ENCODE results near the gene SLC6A19.

Gene SLC6A19

GRCh38 chr5:1195916-1196315 is 5.5 kb upstream of the SLC6A19 start:
- no peak for DNase-seq (ENCODE audit: low read depth, low spot score)

GRCh38 chr5:1196562-1196961 is 4.8 kb upstream of the SLC6A19 start:
- DNase-seq (ENCODE audit: low read depth, low spot score) = no peak

GRCh38 chr5:1197876-1198666 is 3.3 kb upstream of the SLC6A19 start:
- DNase-seq (ENCODE audit: low read depth, low spot score) = no peak

- no peak for DNase-seq (ENCODE audit: low read depth, low spot score)
Observed at GRCh38 chr5:1199340-1199648, 2.1 kb upstream of the SLC6A19 start.

- DNase-seq (ENCODE audit: low read depth, low spot score) = no peak
Observed at GRCh38 chr5:1199649-1200494, 1.5 kb upstream of the SLC6A19 start.

- DNase-seq (ENCODE audit: low read depth, low spot score) = no peak
Observed at GRCh38 chr5:1200495-1201326, 684 bp upstream of the SLC6A19 start.

GRCh38 chr5:1202026-1202797 is 817 bp downstream of the SLC6A19 start:
- no peak for DNase-seq (ENCODE audit: low read depth, low spot score)

- DNase-seq (ENCODE audit: low read depth, low spot score) = no peak
Observed at GRCh38 chr5:1202798-1203185, 1.4 kb downstream of the SLC6A19 start.

- DNase-seq (ENCODE audit: low read depth, low spot score) = no peak
Observed at GRCh38 chr5:1203311-1203967, 2.0 kb downstream of the SLC6A19 start.

GRCh38 chr5:1203968-1204692 is 2.7 kb downstream of the SLC6A19 start:
- no peak for DNase-seq (ENCODE audit: low read depth, low spot score)

- no peak for DNase-seq (ENCODE audit: low read depth, low spot score)
Observed at GRCh38 chr5:1204693-1205242, 3.4 kb downstream of the SLC6A19 start.

GRCh38 chr5:1205255-1206180 is 4.1 kb downstream of the SLC6A19 start:
- DNase-seq (ENCODE audit: low read depth, low spot score) = no peak

- DNase-seq (ENCODE audit: low read depth, low spot score) = no peak
Observed at GRCh38 chr5:1206521-1207412, 5.4 kb downstream of the SLC6A19 start.

- DNase-seq (ENCODE audit: low read depth, low spot score) = no peak
Observed at GRCh38 chr5:1207555-1207954, 6.2 kb downstream of the SLC6A19 start.

- no peak for DNase-seq (ENCODE audit: low read depth, low spot score)
Observed at GRCh38 chr5:1208221-1208742, 6.9 kb downstream of the SLC6A19 start.

- DNase-seq (ENCODE audit: low read depth, low spot score) = no peak
Observed at GRCh38 chr5:1208743-1209488, 7.5 kb downstream of the SLC6A19 start.

GRCh38 chr5:1209489-1209852 is 8.1 kb downstream of the SLC6A19 start:
- DNase-seq (ENCODE audit: low read depth, low spot score) = no peak
